HG03378 (cell line): Measurements from ENCODE around the gene BPIFB2.
"Not testable (repeated sequence)": the region's sequence is repeated elsewhere in the genome, so short reads cannot be mapped to it uniquely, and the experiment has no call there.

ENCODE experiments used
- ATAC-seq: cut with Tn5 transposase; IDR thresholded peaks from one replicate; pipeline ENCODE4 v1.9.1; 2021; ENCODE audit warnings: mild to moderate bottlenecking, moderate library complexity; ENCODE audit not compliant: unreplicated experiment

BPIFB2 gene

GRCh38 chr20:33007376-33008335 is at the start of gene BPIFB2:
Gene BPIFB2 (plus strand): TSS chr20:33007704. CDS start chr20:33008575, 871 bp downstream.
- no peak for ATAC-seq

DNA sequence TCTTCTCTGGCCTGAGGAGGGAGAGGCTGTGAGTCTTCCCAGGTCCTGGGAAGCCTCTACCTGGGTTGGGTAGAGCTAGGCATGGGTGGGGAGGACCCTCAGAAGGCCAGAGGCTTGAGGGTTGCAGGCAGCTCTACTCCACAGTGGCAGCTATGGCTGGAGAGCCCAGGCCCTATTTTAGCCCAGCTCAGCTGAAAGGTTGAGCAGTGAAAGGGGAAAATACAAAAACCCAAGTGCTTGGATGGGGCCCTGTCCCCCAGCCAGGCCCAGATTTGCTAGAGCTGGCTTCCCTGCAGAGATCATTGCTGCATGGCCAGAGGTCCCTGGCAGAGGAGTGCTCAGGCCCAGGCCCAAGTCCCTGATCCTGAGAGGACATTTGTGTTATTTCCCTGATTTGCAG is 48.9 kb upstream of the BPIFB2 start:
- no peak for ATAC-seq

GRCh38 chr20:32959351-32960221 is 47.9 kb upstream of the BPIFB2 start:
- no peak for ATAC-seq

GRCh38 chr20:32960222-32960518 is 47.3 kb upstream of the BPIFB2 start:
- no peak for ATAC-seq

GRCh38 chr20:32960849-32961731 is 46.4 kb upstream of the BPIFB2 start:
- no peak for ATAC-seq

DNA sequence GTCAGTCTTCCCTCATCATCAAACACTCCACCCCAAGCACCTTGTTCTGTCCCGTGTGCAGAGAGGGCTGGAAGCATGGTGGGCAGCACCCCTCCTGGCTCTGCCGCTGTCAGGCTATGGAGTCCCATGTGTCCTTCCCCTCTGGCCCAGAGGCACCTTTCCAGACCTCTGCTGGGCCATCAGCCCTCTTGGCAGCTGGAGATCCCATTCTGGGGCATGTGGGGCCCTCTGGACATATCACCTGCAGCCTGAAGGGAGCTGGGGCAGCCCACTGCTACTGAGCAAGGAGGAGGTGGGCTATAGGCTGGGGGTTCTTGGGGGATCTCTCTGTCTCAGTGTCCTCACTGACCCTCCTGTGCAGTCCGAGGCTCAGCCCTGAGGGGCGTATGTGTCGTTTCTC is 45.5 kb upstream of the BPIFB2 start:
- no peak for ATAC-seq

DNA sequence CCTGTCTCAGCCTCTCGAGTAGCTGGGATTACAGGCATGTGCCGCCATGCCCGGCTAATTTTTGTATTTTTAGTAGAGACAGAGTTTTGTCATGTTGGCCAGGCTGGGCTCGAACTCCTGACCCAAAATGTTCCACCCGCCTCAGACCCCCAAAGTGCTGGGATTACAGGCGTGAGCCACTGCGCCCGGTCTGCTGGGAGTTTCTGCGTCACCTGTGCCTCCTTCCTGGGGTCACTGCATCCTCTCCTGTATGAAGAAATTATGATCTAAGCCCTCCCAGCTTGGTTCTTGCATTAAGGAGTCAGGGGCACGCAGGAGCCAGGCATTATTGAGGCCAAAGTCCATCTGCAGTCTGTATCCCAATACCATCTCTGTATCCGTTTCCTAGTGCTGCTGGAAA is 44.9 kb upstream of the BPIFB2 start:
- not testable (repeated sequence) for ATAC-seq

DNA sequence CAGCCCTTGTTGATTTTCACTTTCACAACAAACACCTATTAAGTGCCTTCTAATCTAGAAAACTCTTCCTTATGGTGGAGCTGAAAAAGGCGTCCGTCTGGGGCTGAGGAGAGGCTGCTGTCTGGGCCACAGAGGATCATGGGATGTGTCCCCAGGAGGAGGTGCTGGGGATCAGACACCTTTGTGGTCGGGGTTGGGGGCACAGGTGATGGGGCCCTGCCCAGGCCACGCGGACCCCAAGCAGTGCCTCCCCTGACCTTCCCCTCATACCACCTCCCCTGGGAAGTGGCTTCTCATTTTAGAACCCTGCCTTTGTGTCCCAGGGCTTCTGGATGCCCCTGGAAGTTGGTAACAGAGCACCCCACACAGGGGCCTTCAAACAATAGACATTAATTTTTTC is 44.3 kb upstream of the BPIFB2 start:
- no peak for ATAC-seq

DNA sequence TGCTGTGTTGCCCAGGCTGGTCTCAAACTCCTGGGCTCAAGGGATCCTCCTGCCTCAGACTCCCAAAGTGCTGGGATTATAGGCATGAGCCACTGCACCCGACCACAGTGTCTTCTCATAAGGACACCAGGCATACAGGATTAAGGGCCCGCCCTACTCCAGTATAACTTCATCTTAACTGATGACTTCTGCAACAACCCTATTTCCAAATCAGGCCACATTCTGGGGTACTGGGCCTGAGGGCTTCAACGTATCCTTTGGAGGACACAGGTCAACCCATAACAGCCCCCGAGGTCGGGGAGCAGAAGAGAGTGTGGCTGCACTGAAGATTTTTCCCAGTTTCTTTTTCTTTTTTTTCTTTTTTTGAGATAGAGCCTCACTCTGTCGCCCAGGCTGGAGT is 42.9 kb upstream of the BPIFB2 start:
- no peak for ATAC-seq

- ATAC-seq = no peak
Measured at GRCh38 chr20:32965115-32965514, 42.4 kb upstream of the BPIFB2 start.

GRCh38 chr20:32965581-32966373 is 41.7 kb upstream of the BPIFB2 start:
- ATAC-seq = no peak

DNA sequence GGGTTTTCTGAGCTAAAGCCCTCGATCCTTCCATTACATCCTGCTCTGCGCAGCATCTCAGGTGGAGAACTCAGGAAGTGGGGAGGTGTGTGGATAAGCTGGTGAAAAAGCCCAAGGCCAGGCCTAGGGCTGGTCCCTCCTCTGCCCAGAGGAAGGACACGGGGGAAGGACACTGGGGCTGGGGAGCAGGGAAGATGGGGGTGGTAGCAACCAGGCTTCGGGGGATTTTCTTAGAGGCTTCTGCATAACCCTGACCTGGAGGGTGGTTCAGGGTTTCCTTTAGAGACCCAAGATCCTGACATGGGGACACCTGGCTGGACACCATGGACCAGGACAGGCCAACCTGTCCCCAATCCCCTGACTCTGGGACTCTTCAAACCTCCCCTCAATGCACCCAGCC is 41.1 kb upstream of the BPIFB2 start:
- ATAC-seq = no peak

- no peak for ATAC-seq
Measured at GRCh38 chr20:32966881-32967781, 40.4 kb upstream of the BPIFB2 start.

GRCh38 chr20:32967961-32968457 is 39.5 kb upstream of the BPIFB2 start:
- ATAC-seq = no peak

GRCh38 chr20:32968478-32969241 is 38.8 kb upstream of the BPIFB2 start:
- ATAC-seq = no peak

DNA sequence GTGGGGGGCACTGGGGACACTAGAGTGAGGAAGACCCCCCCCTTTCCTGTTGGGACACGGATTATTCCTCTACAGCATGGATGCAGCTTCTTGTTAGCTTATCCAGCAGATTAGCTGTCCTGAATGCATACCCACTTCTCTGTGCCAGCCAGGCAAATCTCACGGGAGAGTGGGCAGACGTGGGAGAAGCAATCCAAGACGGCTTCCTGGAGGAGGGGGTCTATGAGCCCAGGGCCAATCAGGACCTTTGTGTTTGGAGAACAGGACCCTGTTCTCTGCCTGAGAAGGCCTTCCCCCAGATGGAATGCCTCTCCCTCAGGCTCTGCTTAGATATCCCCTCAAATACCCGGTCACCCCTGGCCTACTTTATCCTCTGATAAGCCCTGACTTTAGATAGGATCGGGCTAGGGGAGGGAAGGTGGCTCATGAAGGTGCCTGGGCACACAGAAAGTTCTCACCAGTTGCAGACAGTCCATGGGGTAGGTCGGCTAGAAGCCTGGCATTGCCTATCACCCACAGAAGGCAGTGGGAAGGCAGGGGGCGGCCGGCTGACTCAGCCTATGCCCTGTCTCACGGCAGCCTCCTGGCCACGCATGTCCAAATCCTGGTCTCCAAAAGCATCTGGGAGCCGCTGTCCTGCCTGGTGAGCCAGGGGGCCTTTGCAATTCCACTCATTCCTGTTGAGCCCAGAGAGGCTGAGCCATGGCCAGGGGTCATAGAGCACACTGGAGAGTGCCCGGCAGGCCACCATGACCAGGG is 38.0 kb upstream of the BPIFB2 start:
- ATAC-seq = no peak
